Endothelial cell of umbilical vein (primary cell): ENCODE results near the gene PCDHB6. TPM values are rescaled to one million over a fixed set of nuclear protein-coding genes. Genes with fewer than 3 reads are reported as not detected.

Experiments
- BruUV-seq: library from RNA; stranded (reverse); fragments of 400-500 nt; replicated peaks from 2 replicates; lab custom pipeline; 2021; lab: Mats Ljungman, UMichigan
- CTCF ChIA-PET: fragments of 300-600, 350-600 bp; sonication (Branson Sonifier 250); formaldehyde crosslinking; loops from one replicate; lab custom pipeline; 2021; ENCODE audit warnings: antibody characterized with exemption, inconsistent platforms; lab: Charles Lee
- POLR2A ChIA-PET: fragments of 300-600, 350-600 bp; sonication (Branson Sonifier 250); formaldehyde crosslinking; loops from one replicate; lab custom pipeline; 2021; ENCODE audit warnings: antibody characterized with exemption, inconsistent platforms; lab: Charles Lee
- DNase-seq: peaks from one replicate; pipeline ENCODE4 v3.0.0-alpha.2; 2011; ENCODE audit warnings: low read depth, low spot score
- FAIRE-seq: peaks from 2 replicates; lab custom pipeline; 2011; peaks lifted over from hg19 to GRCh38; lab: Jason Lieb, UNC
- H2AFZ ChIP-seq: 2 replicates; pipeline ENCODE4 v1.6.0; 2012; ENCODE audit warnings: low read depth, low read length, control low read depth, inconsistent platforms
- H3K27ac ChIP-seq: 2 replicates; pipeline ENCODE4 v1.5.1; 2011; ENCODE audit warnings: low read depth, mild to moderate bottlenecking, control low read depth, low read length, moderate library complexity; ENCODE audit not compliant: insufficient read depth
- H3K27me3 ChIP-seq, 2 experiments: 2 replicates each; pipeline versions ENCODE4 v1.6.0 to v1.6.1; 2011; ENCODE audit warnings: low read length in 2 of 2, mixed read lengths in 1 of 2; ENCODE audit not compliant: control insufficient read depth in 2 of 2, insufficient read depth in 2 of 2
- H3K36me3 ChIP-seq, 2 experiments: 2 replicates in 1 of 2; 3 replicates in 1 of 2; pipeline ENCODE4 v1.5.1; 2011; ENCODE audit warnings: low read length in 2 of 2, mild to moderate bottlenecking in 1 of 2, moderate library complexity in 1 of 2; ENCODE audit not compliant: control insufficient read depth in 2 of 2, insufficient read depth in 2 of 2; ENCODE audit errors: extremely low read depth in 1 of 2
- H3K4me1 ChIP-seq: 3 replicates; pipeline ENCODE4 v1.5.1; 2011; ENCODE audit warnings: mild to moderate bottlenecking, low read length; ENCODE audit not compliant: control insufficient read depth, insufficient read depth; ENCODE audit errors: extremely low read depth
- H3K4me2 ChIP-seq: 2 replicates; pipeline ENCODE4 v1.6.1; 2011; ENCODE audit warnings: low read length, control low read depth, mixed read lengths; ENCODE audit not compliant: insufficient read depth
- H3K4me3 ChIP-seq, 3 experiments: fragments of 200-600 bp in 1 of 3; sonication (generic), shearing (Covaris generic) in 1 of 3; replicated peaks in 1 of 3; 2 replicates each; pipeline ENCODE4 v1.5.1; 2011 to 2016; ENCODE audit warnings: control low read depth in 3 of 3, low read length in 3 of 3, mild to moderate bottlenecking in 2 of 3, inconsistent platforms in 1 of 3, low read depth in 1 of 3, moderate library complexity in 1 of 3; ENCODE audit not compliant: insufficient read depth in 1 of 3
- H3K79me2 ChIP-seq: 2 replicates; pipeline ENCODE4 v1.6.0; 2012; ENCODE audit warnings: low read length, inconsistent platforms; ENCODE audit not compliant: control insufficient read depth, insufficient read depth
- H3K9ac ChIP-seq: replicated peaks from 2 replicates; pipeline ENCODE3; 2011; ENCODE audit warnings: low read length, control low read depth; ENCODE audit not compliant: insufficient read depth; ENCODE audit errors: extremely low read depth
- H3K9me1 ChIP-seq: replicated peaks from 3 replicates; pipeline ENCODE4 v1.6.0; 2011; ENCODE audit warnings: mild to moderate bottlenecking, low read length; ENCODE audit not compliant: control insufficient read depth, insufficient read depth; ENCODE audit errors: extremely low read depth
- H3K9me3 ChIP-seq: replicated peaks from 2 replicates; pipeline ENCODE4 v1.5.1; 2012; ENCODE audit warnings: low read length, inconsistent platforms; ENCODE audit not compliant: control insufficient read depth, insufficient read depth
- H4K20me1 ChIP-seq: replicated peaks from 2 replicates; pipeline ENCODE3; 2011; ENCODE audit warnings: mild to moderate bottlenecking, low read length; ENCODE audit not compliant: control insufficient read depth, insufficient read depth; ENCODE audit errors: extremely low read depth
- CTCF ChIP-seq, 2 donors: IDR thresholded peaks; 1 replicate in 1 of 2; 2 replicates in 1 of 2; pipeline ENCODE4 v1.5.1; 2011; ENCODE audit warnings: low read length in 2 of 2, mild to moderate bottlenecking in 2 of 2, moderate library complexity in 2 of 2, control low read depth in 1 of 2, inconsistent platforms in 1 of 2, low read depth in 1 of 2; ENCODE audit not compliant: insufficient read depth in 1 of 2; ENCODE audit errors: extremely low read depth in 1 of 2
- EZH2 ChIP-seq: IDR thresholded peaks from 2 replicates; pipeline ENCODE4 v1.6.1; 2012; ENCODE audit warnings: borderline replicate concordance, low read depth, mild to moderate bottlenecking, moderate library complexity, low read length, inconsistent platforms; ENCODE audit not compliant: severe bottlenecking
- FOS ChIP-seq: IDR thresholded peaks from 2 replicates; pipeline ENCODE4 v1.6.1; 2011; ENCODE audit warnings: mild to moderate bottlenecking, low read length, moderate library complexity, borderline replicate concordance; ENCODE audit not compliant: insufficient read depth
- GATA2 ChIP-seq: IDR thresholded peaks from 2 replicates; pipeline ENCODE4 v1.7.0; 2011; ENCODE audit warnings: low read depth, mild to moderate bottlenecking, moderate library complexity, mixed read lengths, low read length; ENCODE audit not compliant: insufficient read length, insufficient read depth
- JUN ChIP-seq: IDR thresholded peaks from 2 replicates; pipeline ENCODE4 v1.6.1; 2011; ENCODE audit warnings: borderline replicate concordance, low read depth; ENCODE audit not compliant: insufficient read length, insufficient read depth
- MAX ChIP-seq: IDR thresholded peaks from 2 replicates; pipeline ENCODE4 v1.6.1; 2011; ENCODE audit not compliant: insufficient read depth, insufficient read length
- MYC ChIP-seq: IDR thresholded peaks from one replicate; pipeline ENCODE4 v1.6.1; 2011; ENCODE audit warnings: mild to moderate bottlenecking, low read depth, low read length
- POLR2A ChIP-seq: IDR thresholded peaks from 2 replicates; pipeline ENCODE4 v1.6.1; 2012; ENCODE audit warnings: low read depth, mild to moderate bottlenecking, control low read depth, low read length
- dilution Hi-C: fragments of 300-500 bp; cut with MboI; formaldehyde crosslinking; loops from one replicate; pipeline ENCODE4 v1.15.0; 2019; ENCODE audit warnings: low sequenced_read_pairs; ENCODE audit not compliant: extremely low pct_ligation_motif_present
- intact Hi-C: fragments of 100-400 bp; cut with micrococcal nuclease; formaldehyde crosslinking; loops from one replicate; pipeline ENCODE4 v1.10.0; 2022
- polyA plus RNA-seq, 4 experiments: library from polyadenylated mRNA; depleted of rRNA in 3 of 4; stranded (reverse) in 3 of 4; unstranded in 1 of 4; fragments of >200 nt; gene quantifications; 2 replicates each; pipeline versions ENCODE4 v1.2.1 to v1.2.3, GENCODE V29; 2011 to 2012; ENCODE audit warnings: missing spikeins in 1 of 4
- total RNA-seq: library from RNA; stranded (reverse); gene quantifications from 2 replicates; pipeline ENCODE4 v1.2.3, GENCODE V29; 2021

Gene PCDHB6
- total and polyA plus RNA-seq, 2 donors (not counting 3 experiments of a cell fraction or from before 2014, with no cell fraction given) = 0.04 TPM; not detected in 1

GRCh38 chr5:141121563-141121962 lies 28.3 kb upstream of the PCDHB6 start, which contains the start of gene PCDHB4:
Gene PCDHB4, plus strand, starts transcription at chr5:141121818. Its CDS starts 181 bp downstream, at chr5:141121999.
- Histone ChIP-seq H3K9me3 (no peaks in the 10 kb centered on the region), H3K27ac (no peak within 1 kb of the TSS), H3K9me1 (no peaks in the 10 kb centered on the region), H4K20me1 (no peaks in the 10 kb centered on the region), H3K79me2 (no peaks in the 10 kb centered on the region), H3K27me3 (no peaks in the 10 kb centered on the region), H3K4me3 (no peak within 1 kb of the TSS), H3K4me1 (no peaks in the 10 kb centered on the region), H3K36me3 (no peaks in the 10 kb centered on the region), H3K4me2 (no peak within 1 kb of the TSS), H2AFZ (no peak within 1 kb of the TSS), H3K9ac (no peak within 1 kb of the TSS)
- dilution Hi-C loops (no loop called here), intact Hi-C loops (no loop called here)
- no TSS peak for BruUV-seq
- TF ChIP-seq JUN (no peak), FOS (no peak), CTCF (IDR thresholded peaks at IDR 0.05; ENCODE audit: extremely low read depth in 1 of 2, insufficient read depth in 1 of 2, low read depth in 1 of 2, low read length in 2 of 2) (no peak), GATA2 (no peak)
- ChIA-PET CTCF (interaction anchor here (0.7 to 0.8 kb wide), 2 partner anchors 32 to 56 kb away, joined by 3 read pairs; partner anchors contain the start of gene PCDHB8), POLR2A (no interaction called here)
- DNase-seq = peak; percentile 8
- no peak for FAIRE-seq

GRCh38 chr5:141121985-141122384 lies 27.9 kb upstream of the PCDHB6 start:
- DNase-seq (no peak), FAIRE-seq (no peak)
- dilution Hi-C loops = no loop called here

More at GRCh38 chr5:141121985-141122384, 27.9 kb upstream of the PCDHB6 start:
- CTCF ChIA-PET = interaction anchor here (0.7 to 0.8 kb wide), 2 partner anchors 32 to 55 kb away, joined by 3 read pairs; partner anchors contain the start of gene PCDHB8
- intact Hi-C loops = no loop called here
- Histone ChIP-seq H3K27ac (no peak overlapping the region), H3K36me3 (no peaks in the 10 kb centered on the region), H3K27me3 (no peaks in the 10 kb centered on the region), H3K4me3 (no peak overlapping the region), H3K9me1 (no peaks in the 10 kb centered on the region), H3K9ac (no peak overlapping the region), H4K20me1 (no peaks in the 10 kb centered on the region), H3K9me3 (no peaks in the 10 kb centered on the region), H3K79me2 (no peaks in the 10 kb centered on the region), H3K4me1 (no peaks in the 10 kb centered on the region), H2AFZ (no peak overlapping the region), H3K4me2 (no peak overlapping the region)
- POLR2A ChIA-PET = no interaction called here
- no TSS peak for BruUV-seq
- no peak for TF ChIP-seq CTCF (IDR thresholded peaks at IDR 0.05; ENCODE audit: extremely low read depth in 1 of 2, insufficient read depth in 1 of 2, low read depth in 1 of 2, low read length in 2 of 2)
- no peak for TF ChIP-seq MAX
- TF ChIP-seq JUN = no peak
- TF ChIP-seq POLR2A = no peak
- TF ChIP-seq GATA2 = no peak
- no peak for TF ChIP-seq FOS
- no peak for TF ChIP-seq MYC
- no peak for TF ChIP-seq EZH2
